Upper lobe of left lung (tissue), 4 donors: ENCODE data around the gene TM9SF2.

Experiments used
- POLR2A ChIP-seq, 4 donors: fragments of 450-650 bp; IDR thresholded peaks; one replicate each; pipeline ENCODE4 v1.5.1; 2016 to 2017; ENCODE audit warnings: antibody characterized with exemption in 4 of 4, mild to moderate bottlenecking in 2 of 4
- POLR2AphosphoS5 ChIP-seq, 2 donors: sonication (generic); formaldehyde crosslinking; IDR thresholded peaks; one replicate each; pipeline ENCODE4 v1.5.1; 2017; ENCODE audit warnings: antibody characterized with exemption in 2 of 2
- TF ChIP-seq, protein P1 (sequence below), 6 experiments: fragments of 450-650 bp in 4 of 6; fragments of 200-600 bp in 2 of 6; sonication (generic) in 2 of 6; IDR thresholded peaks; one replicate each; pipeline ENCODE4 v1.5.1; 2016 to 2019; ENCODE audit warnings: antibody characterized with exemption in 6 of 6

DNA sequence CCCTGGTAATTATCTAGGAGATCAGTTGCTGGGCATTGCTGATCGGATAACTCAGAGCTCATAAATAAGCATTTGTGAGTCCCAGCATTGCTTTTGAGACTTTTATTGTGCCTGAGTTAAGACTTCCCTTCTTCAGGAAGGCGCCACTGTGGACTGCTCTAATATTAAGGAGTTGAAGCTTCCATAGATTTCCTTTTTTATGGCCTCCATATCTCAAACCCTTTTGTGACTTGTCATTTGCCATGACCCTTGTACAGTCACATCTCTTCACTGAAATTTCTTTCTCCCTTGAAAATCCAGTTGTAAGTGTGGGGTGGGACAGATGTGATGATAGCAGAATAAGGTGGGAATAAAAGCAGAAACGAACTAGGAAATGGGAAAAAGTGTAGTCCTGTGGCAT lies 6.3 kb downstream of the TM9SF2 start:
- TF ChIP-seq, protein P1, sequence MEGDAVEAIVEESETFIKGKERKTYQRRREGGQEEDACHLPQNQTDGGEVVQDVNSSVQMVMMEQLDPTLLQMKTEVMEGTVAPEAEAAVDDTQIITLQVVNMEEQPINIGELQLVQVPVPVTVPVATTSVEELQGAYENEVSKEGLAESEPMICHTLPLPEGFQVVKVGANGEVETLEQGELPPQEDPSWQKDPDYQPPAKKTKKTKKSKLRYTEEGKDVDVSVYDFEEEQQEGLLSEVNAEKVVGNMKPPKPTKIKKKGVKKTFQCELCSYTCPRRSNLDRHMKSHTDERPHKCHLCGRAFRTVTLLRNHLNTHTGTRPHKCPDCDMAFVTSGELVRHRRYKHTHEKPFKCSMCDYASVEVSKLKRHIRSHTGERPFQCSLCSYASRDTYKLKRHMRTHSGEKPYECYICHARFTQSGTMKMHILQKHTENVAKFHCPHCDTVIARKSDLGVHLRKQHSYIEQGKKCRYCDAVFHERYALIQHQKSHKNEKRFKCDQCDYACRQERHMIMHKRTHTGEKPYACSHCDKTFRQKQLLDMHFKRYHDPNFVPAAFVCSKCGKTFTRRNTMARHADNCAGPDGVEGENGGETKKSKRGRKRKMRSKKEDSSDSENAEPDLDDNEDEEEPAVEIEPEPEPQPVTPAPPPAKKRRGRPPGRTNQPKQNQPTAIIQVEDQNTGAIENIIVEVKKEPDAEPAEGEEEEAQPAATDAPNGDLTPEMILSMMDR (IDR thresholded peaks at IDR 0.05): no peak
- TF ChIP-seq POLR2AphosphoS5 (IDR thresholded peaks at IDR 0.05) (no peak), POLR2A (IDR thresholded peaks at IDR 0.05) (no peak)
